Measurements from ENCODE around the gene RUNX2. TPM values are rescaled to one million over a fixed set of nuclear protein-coding genes. Genes with fewer than 3 reads are reported as not detected.

The RUNX2 gene
- total and polyA plus RNA-seq, 4 donors, result 0.09 to 1.5 (median 0.75) TPM

DNA sequence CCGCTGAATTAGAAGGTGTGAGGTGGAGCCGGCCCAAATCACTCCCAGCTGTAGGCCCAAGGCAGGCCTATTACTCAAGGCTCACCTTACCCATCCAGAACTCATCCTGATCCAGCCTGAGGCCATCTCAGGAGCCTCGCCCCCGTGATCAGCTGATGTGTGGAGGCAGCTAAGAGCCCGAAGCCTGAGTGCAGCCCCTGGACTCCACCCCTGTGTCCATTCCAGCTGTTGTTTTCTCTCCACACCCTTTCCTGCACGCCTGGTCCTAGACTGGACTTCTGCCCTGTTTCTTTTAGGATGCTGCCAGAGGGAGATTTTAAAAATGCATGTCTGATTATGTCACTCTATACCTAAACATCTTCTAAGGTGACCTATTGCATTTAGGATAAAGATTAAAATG, 174.3 kb downstream of the RUNX2 start:
- Histone ChIP-seq H3K27me3 (ENCODE audit: control insufficient read depth in 4 of 4, insufficient read depth in 4 of 4, low read length in 3 of 4) (no peaks in the 10 kb centered on the region), H3K9me3 (ENCODE audit: control insufficient read depth in 4 of 4, low read length in 3 of 4) (no peaks in the 10 kb centered on the region), H3K9ac (ENCODE audit: low read depth in 1 of 2, low read length in 2 of 2) (no peak overlapping the region), H3K36me3 (ENCODE audit: control insufficient read depth in 4 of 4, insufficient read depth in 3 of 4, low read depth in 1 of 4, low read length in 3 of 4) (no peaks in the 10 kb centered on the region), H3K4me1 (ENCODE audit: control insufficient read depth in 4 of 4, insufficient read depth in 4 of 4, low read length in 3 of 4) (no peaks in the 10 kb centered on the region), H3K27ac (ENCODE audit: low read depth in 1 of 2, low read length in 2 of 2) (no peak overlapping the region), H3K4me3 (ENCODE audit: low read depth in 1 of 3, low read length in 3 of 3) (no peak overlapping the region)
- no peak for DNase-seq (ENCODE audit: low spot score)
- TF ChIP-seq TAF1 (conservative IDR thresholded peaks at IDR 0.05) (no peak), NR2F2 (IDR thresholded peaks at IDR 0.05) (no peak), YY1 (IDR thresholded peaks at IDR 0.05) (no peak), JUND (IDR thresholded peaks at IDR 0.05) (no peak), FOXA2 (IDR thresholded peaks at IDR 0.05) (no peak), EGR1 (IDR thresholded peaks at IDR 0.05; ENCODE audit: low read depth in 2 of 2) (no peak), FOXA1 (IDR thresholded peaks at IDR 0.05) (no peak), RAD21 (IDR thresholded peaks at IDR 0.05) (no peak), SP1 (IDR thresholded peaks at IDR 0.05) (no peak), RXRA (IDR thresholded peaks at IDR 0.05) (no peak)
- TF ChIP-seq, protein P1, sequence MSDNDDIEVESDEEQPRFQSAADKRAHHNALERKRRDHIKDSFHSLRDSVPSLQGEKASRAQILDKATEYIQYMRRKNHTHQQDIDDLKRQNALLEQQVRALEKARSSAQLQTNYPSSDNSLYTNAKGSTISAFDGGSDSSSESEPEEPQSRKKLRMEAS (IDR thresholded peaks at IDR 0.05), result no peak
- TF ChIP-seq, protein P2, sequence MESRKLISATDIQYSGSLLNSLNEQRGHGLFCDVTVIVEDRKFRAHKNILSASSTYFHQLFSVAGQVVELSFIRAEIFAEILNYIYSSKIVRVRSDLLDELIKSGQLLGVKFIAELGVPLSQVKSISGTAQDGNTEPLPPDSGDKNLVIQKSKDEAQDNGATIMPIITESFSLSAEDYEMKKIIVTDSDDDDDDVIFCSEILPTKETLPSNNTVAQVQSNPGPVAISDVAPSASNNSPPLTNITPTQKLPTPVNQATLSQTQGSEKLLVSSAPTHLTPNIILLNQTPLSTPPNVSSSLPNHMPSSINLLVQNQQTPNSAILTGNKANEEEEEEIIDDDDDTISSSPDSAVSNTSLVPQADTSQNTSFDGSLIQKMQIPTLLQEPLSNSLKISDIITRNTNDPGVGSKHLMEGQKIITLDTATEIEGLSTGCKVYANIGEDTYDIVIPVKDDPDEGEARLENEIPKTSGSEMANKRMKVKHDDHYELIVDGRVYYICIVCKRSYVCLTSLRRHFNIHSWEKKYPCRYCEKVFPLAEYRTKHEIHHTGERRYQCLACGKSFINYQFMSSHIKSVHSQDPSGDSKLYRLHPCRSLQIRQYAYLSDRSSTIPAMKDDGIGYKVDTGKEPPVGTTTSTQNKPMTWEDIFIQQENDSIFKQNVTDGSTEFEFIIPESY (IDR thresholded peaks at IDR 0.05), result no peak
- TF ChIP-seq, protein P3, sequence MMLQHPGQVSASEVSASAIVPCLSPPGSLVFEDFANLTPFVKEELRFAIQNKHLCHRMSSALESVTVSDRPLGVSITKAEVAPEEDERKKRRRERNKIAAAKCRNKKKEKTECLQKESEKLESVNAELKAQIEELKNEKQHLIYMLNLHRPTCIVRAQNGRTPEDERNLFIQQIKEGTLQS (IDR thresholded peaks at IDR 0.05), result no peak
- WGBS, result 96% methylated on average over 6 of the region's 6 CpGs

DNA sequence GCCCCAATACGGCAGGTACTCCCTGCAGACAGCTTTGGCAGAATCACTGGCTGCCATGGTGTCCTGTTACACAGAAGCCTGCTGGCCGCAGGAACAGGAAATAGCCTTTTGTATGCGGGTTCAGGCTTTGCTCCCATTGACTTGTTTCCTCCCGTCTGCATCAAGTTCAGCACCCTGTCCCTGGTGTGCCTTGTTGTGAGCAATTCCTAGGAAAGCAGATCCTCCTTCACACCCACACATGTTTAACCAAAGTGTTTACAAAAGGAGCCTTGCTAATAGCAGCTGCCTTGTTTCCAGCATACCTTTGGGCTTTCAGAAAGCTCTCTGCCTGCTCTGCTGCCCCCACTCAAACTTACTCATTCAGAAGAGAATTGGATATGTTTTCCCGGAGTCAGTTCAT, 176.8 kb downstream of the RUNX2 start:
- Histone ChIP-seq H3K4me3 (ENCODE audit: low read depth in 1 of 3, low read length in 3 of 3) (no peak overlapping the region), H3K9ac (ENCODE audit: low read depth in 1 of 2, low read length in 2 of 2) (no peak overlapping the region), H3K9me3 (ENCODE audit: control insufficient read depth in 4 of 4, low read length in 3 of 4) (no peaks in the 10 kb centered on the region), H3K36me3 (ENCODE audit: control insufficient read depth in 4 of 4, insufficient read depth in 3 of 4, low read depth in 1 of 4, low read length in 3 of 4) (no peaks in the 10 kb centered on the region), H3K4me1 (ENCODE audit: control insufficient read depth in 4 of 4, insufficient read depth in 4 of 4, low read length in 3 of 4) (no peaks in the 10 kb centered on the region), H3K27me3 (ENCODE audit: control insufficient read depth in 4 of 4, insufficient read depth in 4 of 4, low read length in 3 of 4) (no peaks in the 10 kb centered on the region), H3K27ac (ENCODE audit: low read depth in 1 of 2, low read length in 2 of 2) (no peak overlapping the region)
- TF ChIP-seq FOXA2 (IDR thresholded peaks at IDR 0.05), result no peak
- no peak for TF ChIP-seq GABPA (IDR thresholded peaks at IDR 0.05 in 1 of 2, conservative IDR thresholded peaks at IDR 0.05 in 1 of 2)
- TF ChIP-seq, protein P3 (IDR thresholded peaks at IDR 0.05), result no peak
- TF ChIP-seq, protein P1 (IDR thresholded peaks at IDR 0.05), result no peak
- no peak for TF ChIP-seq HNF4A (conservative IDR thresholded peaks at IDR 0.05)
- TF ChIP-seq, protein P4, sequence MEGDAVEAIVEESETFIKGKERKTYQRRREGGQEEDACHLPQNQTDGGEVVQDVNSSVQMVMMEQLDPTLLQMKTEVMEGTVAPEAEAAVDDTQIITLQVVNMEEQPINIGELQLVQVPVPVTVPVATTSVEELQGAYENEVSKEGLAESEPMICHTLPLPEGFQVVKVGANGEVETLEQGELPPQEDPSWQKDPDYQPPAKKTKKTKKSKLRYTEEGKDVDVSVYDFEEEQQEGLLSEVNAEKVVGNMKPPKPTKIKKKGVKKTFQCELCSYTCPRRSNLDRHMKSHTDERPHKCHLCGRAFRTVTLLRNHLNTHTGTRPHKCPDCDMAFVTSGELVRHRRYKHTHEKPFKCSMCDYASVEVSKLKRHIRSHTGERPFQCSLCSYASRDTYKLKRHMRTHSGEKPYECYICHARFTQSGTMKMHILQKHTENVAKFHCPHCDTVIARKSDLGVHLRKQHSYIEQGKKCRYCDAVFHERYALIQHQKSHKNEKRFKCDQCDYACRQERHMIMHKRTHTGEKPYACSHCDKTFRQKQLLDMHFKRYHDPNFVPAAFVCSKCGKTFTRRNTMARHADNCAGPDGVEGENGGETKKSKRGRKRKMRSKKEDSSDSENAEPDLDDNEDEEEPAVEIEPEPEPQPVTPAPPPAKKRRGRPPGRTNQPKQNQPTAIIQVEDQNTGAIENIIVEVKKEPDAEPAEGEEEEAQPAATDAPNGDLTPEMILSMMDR (IDR thresholded peaks at IDR 0.05; ENCODE audit: low read depth, low read length, missing input control), result no peak
- no peak for TF ChIP-seq FOXA1 (IDR thresholded peaks at IDR 0.05)
- TF ChIP-seq YY1 (IDR thresholded peaks at IDR 0.05), result no peak
- no peak for TF ChIP-seq JUND (IDR thresholded peaks at IDR 0.05)
- no peak for TF ChIP-seq REST (IDR thresholded peaks at IDR 0.05)
- TF ChIP-seq NR2F2 (IDR thresholded peaks at IDR 0.05), result no peak
- TF ChIP-seq SP1 (IDR thresholded peaks at IDR 0.05), result no peak
- no peak for TF ChIP-seq HNF4G (IDR thresholded peaks at IDR 0.05)
- TF ChIP-seq TAF1 (conservative IDR thresholded peaks at IDR 0.05), result no peak
- no peak for TF ChIP-seq RAD21 (IDR thresholded peaks at IDR 0.05)
- TF ChIP-seq RXRA (IDR thresholded peaks at IDR 0.05), result no peak
- TF ChIP-seq, protein P2 (IDR thresholded peaks at IDR 0.05), result no peak
- no peak for TF ChIP-seq EGR1 (IDR thresholded peaks at IDR 0.05; ENCODE audit: low read depth in 2 of 2)
- 65% methylated on average over 5 of the region's 5 CpGs for WGBS
- DNase-seq (ENCODE audit: low spot score), result no peak

Data from liver (tissue), 9 donors.